Stimulated activated CD8-positive, alpha-beta memory T cell treated with anti-CD3 and anti-CD28 coated beads, Interleukin-4, amount 100 ng/mL, for 48 hours (primary cell): ENCODE results near the gene PNMT.
"Not testable (repeated sequence)": the region's sequence is repeated elsewhere in the genome, so short reads cannot be mapped to it uniquely, and the experiment has no call there.

Source experiments
- DNase-seq: peaks from one replicate; pipeline ENCODE4 v3.0.0-alpha.2; 2020

PNMT gene

DNA sequence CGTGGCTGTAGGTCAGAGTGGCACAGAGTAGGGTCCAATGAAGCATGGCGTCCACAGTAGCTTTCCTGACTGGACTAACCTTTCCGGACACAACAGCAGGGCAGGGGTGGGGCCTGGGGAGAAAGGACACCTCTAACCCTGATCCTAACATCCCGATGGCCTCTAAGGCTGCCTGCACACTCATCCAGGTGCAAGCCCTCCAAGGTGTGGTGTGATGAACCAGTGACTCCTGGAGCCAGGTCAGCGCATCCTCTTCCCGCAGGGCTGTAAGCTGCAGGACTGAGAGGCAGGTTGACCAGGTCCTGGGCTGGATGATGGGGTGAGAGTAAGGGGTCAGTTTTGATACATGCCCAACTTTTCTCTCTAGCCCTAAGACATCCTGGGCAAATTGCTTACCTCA lies 28.5 kb downstream of the PNMT start:
- no peak for DNase-seq

DNA sequence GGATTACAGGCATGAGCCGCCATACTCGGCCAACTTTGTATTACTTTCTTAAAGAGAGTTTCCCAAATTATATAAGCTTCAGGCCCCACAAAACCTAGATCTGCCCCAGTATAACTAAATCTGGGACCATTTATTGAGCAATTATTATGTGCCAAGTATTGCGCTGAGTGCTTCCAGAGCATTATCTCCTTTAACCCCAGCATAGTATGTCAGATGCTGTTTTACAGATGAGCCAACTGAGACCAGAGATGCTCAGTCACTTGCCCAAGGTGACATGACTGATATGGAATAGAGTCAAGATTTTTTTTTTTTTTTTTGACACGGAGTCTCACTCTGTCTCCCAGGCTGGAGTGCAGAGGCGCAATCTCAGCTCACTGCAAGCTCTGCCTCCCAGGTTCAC lies 29.7 kb downstream of the PNMT start:
- DNase-seq, result no peak

DNA sequence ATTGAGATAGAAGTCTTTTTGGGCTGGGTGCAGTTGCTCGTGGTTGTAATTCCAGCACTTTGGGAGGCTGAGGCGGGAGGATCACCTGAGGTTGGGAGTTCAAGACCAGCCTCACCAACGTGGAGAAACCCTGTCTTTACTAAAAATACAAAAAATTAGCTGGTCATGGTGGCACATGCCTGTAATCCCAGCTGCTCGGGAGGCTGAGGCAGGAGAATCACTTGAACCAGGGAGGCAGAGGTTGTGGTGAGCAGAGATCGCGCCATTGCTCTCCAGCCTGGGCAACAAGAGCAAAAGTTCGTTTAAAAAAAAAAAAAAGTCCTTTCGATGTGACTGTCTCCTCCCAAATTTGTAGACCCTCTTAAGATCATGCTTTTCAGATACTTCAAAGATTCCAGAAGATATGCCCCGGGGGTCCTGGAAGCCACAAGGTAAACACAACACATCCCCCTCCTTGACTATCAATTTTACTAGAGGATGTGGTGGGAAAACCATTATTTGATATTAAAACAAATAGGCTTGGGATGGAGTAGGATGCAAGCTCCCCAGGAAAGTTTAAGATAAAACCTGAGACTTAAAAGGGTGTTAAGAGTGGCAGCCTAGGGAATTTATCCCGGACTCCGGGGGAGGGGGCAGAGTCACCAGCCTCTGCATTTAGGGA lies 31.0 kb downstream of the PNMT start:
- DNase-seq, result not testable (repeated sequence)

DNA sequence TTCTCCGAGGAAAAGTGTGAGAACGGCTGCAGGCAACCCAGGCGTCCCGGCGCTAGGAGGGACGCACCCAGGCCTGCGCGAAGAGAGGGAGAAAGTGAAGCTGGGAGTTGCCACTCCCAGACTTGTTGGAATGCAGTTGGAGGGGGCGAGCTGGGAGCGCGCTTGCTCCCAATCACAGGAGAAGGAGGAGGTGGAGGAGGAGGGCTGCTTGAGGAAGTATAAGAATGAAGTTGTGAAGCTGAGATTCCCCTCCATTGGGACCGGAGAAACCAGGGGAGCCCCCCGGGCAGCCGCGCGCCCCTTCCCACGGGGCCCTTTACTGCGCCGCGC lies 31.5 kb downstream of the PNMT start, which contains the start of gene ERBB2:
Gene ERBB2 (plus strand): TSS at position 247 of the 330 bp plus-strand sequence. CDS start 175 bp downstream, outside the sequence.
- no peak for DNase-seq

DNA sequence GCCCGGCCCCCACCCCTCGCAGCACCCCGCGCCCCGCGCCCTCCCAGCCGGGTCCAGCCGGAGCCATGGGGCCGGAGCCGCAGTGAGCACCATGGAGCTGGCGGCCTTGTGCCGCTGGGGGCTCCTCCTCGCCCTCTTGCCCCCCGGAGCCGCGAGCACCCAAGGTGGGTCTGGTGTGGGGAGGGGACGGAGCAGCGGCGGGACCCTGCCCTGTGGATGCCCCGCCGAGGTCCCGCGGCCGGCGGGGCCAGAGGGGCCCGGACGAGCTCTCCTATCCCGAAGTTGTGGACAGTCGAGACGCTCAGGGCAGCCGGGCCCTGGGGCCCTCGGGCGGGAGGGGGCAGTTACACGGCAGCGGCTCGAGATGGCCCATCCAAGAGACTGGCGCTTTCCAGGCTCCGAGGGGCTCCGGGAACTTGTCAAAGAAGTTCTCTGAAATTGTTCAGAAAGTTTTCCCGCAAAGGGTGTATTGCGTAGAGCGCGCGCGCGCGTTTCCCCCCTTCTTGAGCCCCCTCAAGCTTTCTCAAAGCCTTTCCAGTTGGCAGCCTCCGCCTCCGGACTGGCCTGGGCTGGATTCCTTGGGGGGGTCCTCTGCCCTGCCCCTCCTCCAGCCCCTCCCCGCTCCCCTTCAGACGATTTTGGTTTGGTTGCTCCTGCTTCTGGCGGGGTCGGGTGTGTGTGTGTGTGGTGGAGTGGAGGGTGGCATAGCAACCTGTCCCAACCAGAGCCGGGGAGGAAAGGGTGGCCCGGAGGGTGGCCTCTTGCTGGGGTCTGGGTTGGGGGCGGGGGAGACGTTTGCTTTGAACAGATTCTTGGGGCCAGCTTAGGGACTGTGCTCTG lies 32.1 kb downstream of the PNMT start:
- no peak for DNase-seq

DNA sequence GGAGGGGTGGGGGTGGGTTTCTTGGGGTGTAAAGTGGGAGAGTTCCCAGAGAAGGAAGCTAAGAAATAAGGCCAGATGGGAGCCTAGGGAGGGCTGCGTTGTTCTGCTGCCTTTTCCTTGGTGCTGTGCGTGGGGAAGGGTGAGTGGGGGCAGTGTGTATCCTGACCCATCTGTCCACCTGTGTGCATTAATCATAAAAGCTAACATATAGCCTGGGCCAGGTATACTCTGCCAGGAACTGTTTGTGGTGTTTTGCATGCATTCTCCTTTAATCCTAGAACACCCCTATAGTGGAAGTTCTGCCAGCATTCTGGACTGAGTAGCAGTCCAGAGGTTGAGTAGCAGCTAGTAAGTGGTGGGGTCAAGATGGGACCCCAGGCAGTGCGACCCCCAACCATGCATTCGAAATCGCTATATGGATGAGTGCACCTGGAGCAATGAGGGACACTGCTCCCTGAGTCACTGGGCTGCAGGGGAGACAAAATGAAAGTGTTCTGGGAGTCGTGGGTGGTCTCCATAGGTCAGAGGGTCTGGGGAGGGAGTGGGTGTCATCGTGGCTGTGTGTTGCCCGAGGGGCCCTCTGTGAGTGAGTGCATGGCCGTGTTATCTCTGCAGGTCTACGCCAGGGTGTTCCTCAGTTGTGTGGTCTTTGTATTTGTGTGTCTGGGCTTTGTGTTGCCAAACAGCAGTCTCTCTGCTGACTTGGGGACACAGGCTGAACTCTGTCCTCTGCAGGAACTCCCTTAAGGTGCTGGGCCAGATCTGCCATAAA lies 32.9 kb downstream of the PNMT start:
- DNase-seq, result no peak

DNA sequence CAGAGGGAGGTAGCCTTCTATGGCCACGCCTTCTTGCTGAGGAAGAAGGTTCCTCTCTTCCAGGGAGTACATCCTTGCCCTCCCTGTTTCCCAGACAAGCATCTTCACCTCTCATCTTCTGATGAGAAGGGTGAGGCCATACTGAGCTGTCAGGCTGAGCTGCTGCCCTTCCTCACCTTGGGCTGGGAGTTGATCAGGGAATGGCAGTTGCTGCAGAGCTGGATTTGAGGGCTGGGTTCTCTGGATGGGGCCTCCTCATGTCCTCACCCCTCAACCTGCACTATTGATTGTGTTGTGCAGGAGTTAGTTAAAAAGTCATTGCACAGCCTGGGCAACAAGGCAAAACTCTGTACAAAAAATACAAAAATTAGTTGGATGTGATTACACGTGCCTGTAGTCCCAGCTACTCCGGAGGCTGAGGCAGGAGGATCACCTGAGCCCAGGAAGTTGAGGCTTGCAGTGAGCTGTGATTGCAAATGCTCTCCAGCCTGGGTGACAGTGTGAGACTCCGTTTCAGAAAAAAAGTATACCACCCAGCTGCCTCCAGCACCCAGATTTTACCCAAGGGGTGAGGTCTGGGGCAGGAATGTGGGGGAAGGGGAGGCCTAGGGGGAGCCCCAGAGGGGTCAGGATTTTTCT lies 33.6 kb downstream of the PNMT start:
- no peak for DNase-seq

DNA sequence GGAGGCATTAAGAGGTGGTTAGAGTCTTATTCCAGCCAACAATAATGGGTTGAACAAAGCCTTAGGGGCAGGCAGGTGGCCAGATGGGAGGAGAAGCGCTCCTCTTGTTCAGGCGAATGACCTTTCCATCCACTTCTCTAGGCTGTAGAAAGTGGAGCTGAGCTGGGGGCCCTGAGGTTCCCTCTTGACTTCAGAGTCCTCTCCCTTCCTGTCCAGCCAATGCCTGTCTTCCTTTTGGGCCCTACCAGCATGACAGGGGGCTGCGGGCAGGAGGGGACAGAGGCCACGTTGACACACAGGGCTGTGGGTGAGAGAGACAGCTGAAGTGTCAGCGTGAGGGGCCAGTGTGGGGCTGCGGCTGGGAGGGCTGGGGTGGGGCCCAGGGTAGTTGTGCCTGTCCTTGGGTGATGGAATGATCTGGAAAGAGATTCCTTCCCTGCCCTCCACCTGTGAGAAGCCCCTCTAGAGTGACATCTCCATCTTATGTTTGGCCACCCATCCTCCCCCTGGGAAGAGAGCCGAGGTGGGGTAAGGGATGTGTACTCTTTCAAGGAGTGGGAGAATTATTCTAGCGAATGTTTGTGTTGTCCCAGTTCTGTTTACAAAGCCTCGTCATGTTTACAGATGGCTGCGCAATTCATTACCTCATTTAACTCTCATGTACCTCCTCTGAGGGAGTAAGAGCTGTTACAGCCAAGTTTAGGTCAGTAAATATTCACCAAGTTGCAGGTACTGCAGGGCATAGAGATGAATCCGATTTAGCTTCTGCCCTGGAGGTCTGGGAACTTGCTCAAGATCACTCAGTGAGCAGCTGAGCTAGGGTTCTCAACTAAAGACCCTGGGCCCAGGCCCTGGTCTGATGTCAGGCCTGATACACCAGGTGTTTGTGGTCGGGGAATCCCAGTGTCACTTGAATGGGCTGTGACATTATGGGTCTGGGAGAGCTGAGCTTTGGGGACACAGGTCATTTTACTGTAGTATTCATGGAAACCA lies 34.9 kb downstream of the PNMT start:
- DNase-seq, result no peak

DNA sequence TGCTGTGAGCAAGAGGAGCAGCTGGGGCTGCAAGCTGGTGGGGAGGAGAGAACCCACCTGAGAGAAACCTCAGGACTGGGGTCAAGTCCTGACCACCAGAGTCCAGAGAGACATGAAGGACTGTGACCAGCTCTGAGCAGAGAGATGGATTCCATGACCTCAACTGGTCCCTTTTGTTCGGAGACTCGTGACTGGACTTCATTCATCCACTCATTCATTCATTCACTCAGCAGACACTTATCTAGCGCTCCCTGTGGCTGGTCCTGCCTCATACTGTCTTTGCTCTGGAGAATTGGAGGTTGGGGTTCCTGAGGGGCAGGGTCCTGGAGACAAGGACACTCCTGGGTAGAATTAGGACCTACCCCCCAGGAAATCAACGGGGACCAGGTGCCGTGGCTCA lies 35.7 kb downstream of the PNMT start:
- DNase-seq, result no peak

DNA sequence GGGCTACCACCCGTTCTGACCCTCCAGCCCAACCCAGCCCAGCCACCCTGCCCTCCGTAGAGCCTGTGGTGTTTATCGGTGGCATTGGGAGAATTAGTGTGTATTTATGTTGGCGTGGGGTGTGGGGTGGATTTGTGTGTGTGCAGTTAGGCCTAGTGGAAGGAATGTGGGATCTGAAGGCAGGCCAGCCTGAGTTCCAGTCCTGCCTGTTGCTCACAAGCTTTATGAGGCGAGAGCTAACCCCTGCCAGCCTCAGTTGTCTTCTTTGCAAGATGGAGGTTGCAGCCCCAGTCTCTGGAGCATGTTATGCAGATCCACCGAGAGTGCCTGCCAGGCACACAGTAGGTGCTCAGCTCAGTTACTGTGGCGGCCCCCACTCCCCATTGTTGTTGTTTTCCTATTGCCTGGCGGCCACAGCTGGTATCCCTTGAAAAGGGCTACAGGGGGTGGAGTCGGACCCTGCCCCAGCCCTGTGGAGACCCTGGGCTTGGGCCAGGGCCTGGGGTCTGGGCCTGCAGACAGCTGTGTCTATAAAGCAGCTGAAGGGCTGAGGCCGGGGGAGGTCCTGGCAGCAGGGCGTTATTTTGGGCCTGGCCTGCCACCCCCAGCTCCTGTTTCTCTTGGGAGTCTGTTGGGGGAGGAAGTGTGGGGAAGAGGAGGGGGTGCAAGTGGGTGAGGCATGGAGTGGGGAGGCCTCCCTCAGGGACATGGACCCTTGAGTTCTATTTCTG lies 36.7 kb downstream of the PNMT start:
- no peak for DNase-seq

DNA sequence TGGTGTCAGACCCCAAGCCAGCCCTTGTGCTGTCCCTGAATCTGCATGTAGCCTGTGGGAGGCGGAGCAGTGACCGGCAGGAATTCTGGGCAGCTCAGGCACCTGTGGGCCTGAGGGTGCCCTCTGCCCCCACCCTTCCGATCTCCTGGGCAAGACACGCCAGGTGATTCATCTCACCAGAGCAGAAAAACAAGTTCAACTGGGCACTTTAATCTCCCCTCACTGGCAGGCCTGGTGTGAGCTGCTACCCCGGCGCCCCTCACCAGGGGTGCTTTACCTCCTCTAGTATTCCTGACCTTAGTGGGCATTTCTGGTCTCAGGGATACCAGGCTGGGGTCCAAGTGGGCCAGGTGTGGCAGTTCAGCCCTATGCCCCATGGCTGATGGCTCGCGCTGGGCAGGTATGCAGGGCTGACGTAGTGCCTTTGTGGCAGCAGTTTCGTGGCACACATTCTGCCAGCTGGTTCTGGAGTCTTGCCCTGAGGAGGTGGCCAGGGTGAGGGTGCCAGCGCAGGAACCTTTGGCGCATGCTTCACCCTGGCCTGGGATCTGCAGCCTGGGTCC lies 37.6 kb downstream of the PNMT start:
- DNase-seq, result no peak

DNA sequence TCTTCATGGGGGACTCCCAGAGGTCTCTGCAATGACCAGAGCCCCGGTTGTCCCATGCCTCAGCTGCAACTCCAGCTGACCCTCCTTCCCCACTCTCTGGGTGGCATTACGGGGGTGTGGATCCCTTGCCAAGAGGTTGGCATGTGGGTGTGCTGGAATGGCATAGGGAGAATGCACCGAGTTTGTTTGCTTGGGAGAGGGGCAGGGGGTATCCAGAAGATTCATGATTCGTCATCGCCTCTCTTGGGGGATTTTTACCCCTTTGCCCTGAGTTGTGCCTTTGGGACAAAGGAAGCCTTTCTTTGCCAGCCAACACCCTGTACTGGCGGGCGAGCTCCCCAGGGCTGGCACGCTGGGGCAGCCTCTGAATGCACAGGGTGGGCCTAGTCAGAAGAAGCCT lies 38.1 kb downstream of the PNMT start:
- DNase-seq, result no peak

DNA sequence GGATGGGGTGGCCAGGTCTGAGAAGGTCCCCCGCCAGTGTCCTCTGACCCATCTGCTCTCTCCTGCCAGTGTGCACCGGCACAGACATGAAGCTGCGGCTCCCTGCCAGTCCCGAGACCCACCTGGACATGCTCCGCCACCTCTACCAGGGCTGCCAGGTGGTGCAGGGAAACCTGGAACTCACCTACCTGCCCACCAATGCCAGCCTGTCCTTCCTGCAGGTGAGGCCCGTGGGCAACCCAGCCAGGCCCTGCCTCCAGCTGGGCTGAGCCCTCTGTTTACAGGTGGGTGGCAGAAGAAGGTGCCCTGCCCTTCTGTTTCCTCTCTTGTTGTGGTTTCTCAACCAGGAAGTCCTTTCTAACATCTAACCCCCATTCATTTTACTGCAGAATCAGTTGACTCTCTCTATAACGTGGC lies 38.7 kb downstream of the PNMT start:
- DNase-seq, result no peak

DNA sequence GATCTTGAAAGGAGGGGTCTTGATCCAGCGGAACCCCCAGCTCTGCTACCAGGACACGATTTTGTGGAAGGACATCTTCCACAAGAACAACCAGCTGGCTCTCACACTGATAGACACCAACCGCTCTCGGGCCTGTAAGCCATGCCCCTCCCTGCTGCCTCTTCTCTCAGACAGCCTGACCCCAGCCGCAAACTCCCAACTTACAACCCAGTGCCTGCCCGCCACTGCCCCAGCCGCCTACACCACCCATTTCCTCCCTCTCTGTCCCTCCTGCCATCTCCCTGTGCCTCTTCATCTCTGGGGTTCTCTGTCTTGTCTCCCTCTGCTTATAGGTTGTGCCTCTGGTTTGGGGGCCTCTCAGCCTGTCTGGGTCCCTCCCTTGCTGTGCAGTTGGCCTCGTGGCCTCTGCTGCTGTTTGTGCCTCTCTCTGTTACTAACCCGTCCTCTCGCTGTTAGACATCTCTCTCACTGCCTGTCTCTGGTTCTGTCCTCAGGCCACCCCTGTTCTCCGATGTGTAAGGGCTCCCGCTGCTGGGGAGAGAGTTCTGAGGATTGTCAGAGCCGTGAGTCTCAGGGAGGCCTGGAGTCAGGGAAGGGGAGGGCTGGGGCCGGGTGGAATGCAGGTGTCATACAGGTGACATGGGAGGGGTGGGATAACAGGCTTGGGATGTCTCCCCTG lies 41.2 kb downstream of the PNMT start:
- DNase-seq, result no peak

DNA sequence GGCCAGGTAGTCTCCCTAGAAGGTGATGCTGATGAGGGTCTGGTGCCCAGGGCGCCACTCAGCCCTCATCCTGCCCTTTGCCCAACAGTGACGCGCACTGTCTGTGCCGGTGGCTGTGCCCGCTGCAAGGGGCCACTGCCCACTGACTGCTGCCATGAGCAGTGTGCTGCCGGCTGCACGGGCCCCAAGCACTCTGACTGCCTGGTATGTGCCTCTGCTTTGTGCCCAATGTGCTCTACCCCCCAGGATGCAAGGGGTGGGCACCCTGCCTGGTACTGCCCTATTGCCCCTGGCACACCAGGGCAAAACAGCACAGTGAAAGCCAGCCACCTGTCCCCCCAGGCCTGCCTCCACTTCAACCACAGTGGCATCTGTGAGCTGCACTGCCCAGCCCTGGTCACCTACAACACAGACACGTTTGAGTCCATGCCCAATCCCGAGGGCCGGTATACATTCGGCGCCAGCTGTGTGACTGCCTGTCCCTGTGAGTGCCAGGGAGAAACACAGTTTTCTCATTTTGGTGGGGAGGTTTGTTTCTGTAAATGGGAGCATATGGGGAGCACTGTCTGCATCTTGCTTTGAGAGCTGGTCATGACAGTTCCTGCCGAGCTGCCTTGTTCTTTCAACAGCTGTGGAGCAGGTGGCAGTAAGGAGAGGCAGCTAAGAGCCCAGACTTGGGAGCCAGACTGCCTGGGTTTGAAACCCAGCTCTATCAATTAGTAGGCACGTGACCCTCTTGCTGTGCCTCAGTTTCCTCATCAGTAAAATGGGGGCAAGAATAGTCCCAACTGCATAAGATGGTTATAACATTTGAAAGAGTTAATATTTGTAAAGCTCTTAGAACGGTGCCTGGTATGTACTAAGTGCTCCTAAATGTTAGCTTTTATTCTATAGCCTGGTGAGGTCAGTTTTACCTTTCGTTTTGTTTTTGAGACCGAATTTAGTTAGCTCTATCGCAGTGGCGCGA lies 42.0 kb downstream of the PNMT start:
- no peak for DNase-seq

DNA sequence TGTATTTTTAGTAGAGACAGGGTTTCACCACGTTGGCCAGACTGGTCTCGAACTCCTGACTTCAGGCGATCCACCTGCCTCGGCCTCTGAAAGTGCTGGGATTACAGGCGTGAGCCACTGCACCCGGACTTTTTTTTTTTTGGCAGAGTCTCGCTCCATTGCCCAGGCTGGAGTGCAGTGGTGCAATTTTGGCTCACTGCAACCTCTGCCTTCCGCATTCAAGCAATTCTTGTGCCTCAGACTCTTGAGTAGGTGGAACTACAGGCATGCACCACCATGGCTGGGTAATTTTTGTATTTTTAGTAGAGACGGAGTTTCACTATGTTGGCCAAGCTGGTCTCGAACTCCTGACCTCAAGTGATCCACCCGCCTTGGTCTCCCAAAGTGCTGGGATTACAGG lies 42.8 kb downstream of the PNMT start:
- DNase-seq, result not testable (repeated sequence)

DNA sequence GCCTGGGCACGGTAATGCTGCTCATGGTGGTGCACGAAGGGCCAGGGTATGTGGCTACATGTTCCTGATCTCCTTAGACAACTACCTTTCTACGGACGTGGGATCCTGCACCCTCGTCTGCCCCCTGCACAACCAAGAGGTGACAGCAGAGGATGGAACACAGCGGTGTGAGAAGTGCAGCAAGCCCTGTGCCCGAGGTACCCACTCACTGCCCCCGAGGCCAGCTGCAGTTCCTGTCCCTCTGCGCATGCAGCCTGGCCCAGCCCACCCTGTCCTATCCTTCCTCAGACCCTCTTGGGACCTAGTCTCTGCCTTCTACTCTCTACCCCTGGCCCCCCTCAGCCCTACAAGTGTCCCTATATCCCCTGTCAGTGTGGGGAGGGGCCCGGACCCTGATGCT lies 43.6 kb downstream of the PNMT start:
- no peak for DNase-seq

DNA sequence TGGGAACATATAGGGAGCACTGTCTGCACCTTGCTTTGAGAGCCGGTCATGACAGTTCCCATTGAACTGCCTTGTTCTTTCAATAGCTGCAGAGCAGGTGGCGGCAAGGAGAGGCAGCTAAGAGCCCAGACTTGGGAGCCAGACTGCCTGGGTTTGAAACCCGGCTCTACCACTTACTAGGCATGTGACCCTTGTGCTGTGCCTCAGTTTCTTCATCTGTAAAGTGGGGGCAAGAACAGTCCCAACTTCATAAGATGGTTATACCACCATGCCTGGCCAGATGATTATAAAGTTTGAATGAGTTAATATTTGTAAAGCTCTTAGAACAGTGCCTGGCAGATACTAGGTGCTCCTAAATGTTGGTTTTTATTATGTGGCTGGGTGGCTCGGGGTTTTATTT lies 46.0 kb downstream of the PNMT start:
- DNase-seq, result no peak
